Cardiac fibroblast (primary cell): ENCODE results near the gene NAPA.

Source experiments
- DNase-seq, 2 donors: peaks; one replicate each; pipeline versions ENCODE4 v3.0.0 to v3.0.0-alpha.2; 2010; ENCODE audit warnings: low read depth in 2 of 2
- H3K4me3 ChIP-seq, 2 donors: replicated peaks in 1 of 2; 1 replicate in 1 of 2; 2 replicates in 1 of 2; pipeline ENCODE4 v1.5.1; 2011; ENCODE audit warnings: low read depth in 2 of 2, low read length in 2 of 2, mild to moderate bottlenecking in 2 of 2, moderate library complexity in 1 of 2
- TF ChIP-seq, protein P1 (sequence below): IDR thresholded peaks from one replicate; pipeline ENCODE4 v1.5.1; 2011; ENCODE audit warnings: low read depth, mild to moderate bottlenecking, low read length, inconsistent platforms

Gene NAPA

GRCh38 chr19:47497821-47498520, 16.9 kb downstream of the NAPA start:
- TF ChIP-seq, protein P1, sequence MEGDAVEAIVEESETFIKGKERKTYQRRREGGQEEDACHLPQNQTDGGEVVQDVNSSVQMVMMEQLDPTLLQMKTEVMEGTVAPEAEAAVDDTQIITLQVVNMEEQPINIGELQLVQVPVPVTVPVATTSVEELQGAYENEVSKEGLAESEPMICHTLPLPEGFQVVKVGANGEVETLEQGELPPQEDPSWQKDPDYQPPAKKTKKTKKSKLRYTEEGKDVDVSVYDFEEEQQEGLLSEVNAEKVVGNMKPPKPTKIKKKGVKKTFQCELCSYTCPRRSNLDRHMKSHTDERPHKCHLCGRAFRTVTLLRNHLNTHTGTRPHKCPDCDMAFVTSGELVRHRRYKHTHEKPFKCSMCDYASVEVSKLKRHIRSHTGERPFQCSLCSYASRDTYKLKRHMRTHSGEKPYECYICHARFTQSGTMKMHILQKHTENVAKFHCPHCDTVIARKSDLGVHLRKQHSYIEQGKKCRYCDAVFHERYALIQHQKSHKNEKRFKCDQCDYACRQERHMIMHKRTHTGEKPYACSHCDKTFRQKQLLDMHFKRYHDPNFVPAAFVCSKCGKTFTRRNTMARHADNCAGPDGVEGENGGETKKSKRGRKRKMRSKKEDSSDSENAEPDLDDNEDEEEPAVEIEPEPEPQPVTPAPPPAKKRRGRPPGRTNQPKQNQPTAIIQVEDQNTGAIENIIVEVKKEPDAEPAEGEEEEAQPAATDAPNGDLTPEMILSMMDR = no peak
- no peak for DNase-seq
- no peak overlapping the region for H3K4me3 ChIP-seq

GRCh38 chr19:47497050-47497766, 17.7 kb downstream of the NAPA start:
- DNase-seq = no peak
- TF ChIP-seq, protein P1 = no peak
- H3K4me3 ChIP-seq = no peak overlapping the region

GRCh38 chr19:47495478-47496372, 19.1 kb downstream of the NAPA start:
- no peak for DNase-seq
- H3K4me3 ChIP-seq = no peak overlapping the region
- TF ChIP-seq, protein P1 = no peak

- no peak for DNase-seq
- no peak overlapping the region for H3K4me3 ChIP-seq
- TF ChIP-seq, protein P1 = no peak
Observed at GRCh38 chr19:47494729-47495128, 20.1 kb downstream of the NAPA start.

DNA sequence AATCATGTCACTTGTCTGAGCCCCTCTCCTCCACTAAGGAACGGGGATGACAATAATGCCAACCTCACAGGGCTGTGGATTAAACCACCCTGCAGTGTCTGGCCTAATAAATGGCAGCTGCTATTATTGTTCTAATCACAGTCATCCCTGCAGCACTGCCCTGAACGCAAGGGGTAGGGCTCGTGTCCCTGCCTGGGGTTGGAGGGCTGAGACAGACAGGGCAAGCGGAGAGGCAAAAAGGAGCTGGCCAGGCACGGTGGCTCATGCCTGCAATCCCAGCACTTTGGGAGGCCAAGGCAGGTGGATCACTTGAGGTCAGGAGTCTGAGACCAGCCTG, 20.7 kb downstream of the NAPA start:
- no peak for DNase-seq
- no peak overlapping the region for H3K4me3 ChIP-seq
- TF ChIP-seq, protein P1 = no peak

GRCh38 chr19:47493378-47494210, 21.3 kb downstream of the NAPA start:
- no peak overlapping the region for H3K4me3 ChIP-seq
- TF ChIP-seq, protein P1 = no peak

More at GRCh38 chr19:47493378-47494210, 21.3 kb downstream of the NAPA start:
- no peak for DNase-seq
